Embryonic facial prominence (tissue), 1 donor: ENCODE results near the gene ZFAND3.

Experiments
- DNase-seq: peaks from one replicate; pipeline ENCODE4 v3.0.0-alpha.2; 2016; ENCODE audit errors: extremely low spot score

The ZFAND3 gene

GRCh38 chr6:38154731-38155130 lies 335.2 kb downstream of the ZFAND3 start:
- DNase-seq: no peak

DNA sequence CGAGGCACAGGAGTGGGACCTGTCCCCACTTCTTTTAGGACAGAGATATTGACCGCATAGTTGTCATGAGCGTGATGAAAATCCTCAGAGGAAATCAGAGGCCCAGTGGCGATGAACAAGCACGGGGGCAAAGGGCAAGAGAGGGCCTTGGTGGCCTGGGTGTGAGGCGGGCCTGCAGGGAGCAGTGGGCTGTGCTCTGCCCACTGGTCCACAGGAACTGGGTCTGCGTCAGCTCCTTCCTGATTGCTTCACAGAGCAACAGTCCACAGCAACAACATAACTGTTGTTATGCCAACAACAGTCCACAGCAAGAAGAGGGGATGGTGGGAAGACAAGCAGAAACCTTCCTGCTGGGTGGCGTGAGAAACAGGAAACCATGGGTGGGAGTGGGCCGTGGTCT lies 335.6 kb downstream of the ZFAND3 start:
- DNase-seq: no peak

DNA sequence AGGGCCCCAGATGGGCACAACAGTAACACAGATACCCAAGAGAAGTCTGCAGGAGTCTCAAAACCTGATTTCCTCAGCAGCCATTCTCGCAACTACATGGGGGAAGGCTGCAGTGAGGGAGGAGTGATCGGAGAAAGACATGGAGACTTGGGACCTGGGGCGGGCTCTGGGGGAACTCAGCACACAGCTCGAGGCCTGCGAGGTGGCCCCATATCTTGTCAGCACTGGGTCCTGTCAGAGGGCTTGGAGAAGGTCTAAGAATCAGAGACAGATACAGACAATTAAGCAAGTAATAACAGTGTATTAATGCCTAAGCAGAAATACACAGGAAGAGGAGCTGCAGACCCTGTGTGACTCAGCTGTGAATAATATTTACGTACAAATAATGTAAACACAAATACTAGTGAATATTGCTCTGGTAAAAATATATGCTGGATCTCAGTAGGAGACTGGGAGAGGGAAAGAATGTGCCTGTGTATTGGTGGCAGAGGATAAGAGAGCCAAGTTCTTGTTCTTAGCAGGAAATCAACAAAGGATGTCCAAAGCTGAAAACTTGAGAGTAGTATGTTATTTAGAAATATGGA lies 336.2 kb downstream of the ZFAND3 start:
- DNase-seq: no peak

GRCh38 chr6:38156818-38157565 lies 337.5 kb downstream of the ZFAND3 start:
- no peak for DNase-seq

GRCh38 chr6:38157905-38158304 lies 338.4 kb downstream of the ZFAND3 start:
- no peak for DNase-seq

GRCh38 chr6:38158762-38159350 lies 339.3 kb downstream of the ZFAND3 start:
- DNase-seq: no peak

- no peak for DNase-seq
Measured at GRCh38 chr6:38159596-38159995, 340.1 kb downstream of the ZFAND3 start.

DNA sequence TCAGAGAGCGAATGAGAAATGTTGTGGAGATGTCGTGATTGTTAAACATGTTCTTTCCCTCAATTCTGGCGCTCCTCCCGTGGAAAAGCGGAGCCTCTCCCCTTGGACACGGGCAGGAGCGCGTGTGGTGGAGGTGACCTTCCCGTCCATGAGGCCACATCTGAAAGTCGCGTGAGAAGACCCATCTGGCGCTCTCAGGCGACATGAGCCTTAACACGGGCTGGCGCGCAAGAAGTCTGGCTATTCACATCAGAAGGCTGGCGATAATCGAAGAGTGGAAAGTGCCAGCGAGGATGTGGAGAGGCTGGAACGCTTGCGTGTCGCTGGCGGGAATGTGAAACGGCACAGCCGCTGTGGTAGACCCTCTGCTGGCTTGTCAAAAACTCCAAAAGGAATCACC lies 341.3 kb downstream of the ZFAND3 start:
- DNase-seq: no peak

DNA sequence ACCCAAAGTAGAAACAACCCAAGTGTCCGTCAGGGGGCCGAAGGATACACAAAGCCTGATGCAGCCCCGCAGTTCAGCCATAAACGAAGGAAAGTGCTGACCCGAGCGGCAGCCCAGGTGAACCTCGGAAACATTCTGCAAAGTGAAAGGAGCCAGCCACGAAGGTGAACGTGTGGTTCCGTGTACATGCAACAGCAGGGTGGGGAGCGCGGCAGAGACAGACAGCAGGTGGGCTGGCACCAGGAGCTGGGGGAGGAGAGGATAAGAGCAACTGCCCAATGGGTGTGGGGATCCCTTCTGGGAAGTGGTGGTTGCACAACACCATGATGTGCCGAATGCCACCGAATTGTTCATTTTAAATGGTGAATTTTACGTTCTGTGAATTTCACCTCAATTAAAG lies 341.8 kb downstream of the ZFAND3 start:
- DNase-seq: no peak

DNA sequence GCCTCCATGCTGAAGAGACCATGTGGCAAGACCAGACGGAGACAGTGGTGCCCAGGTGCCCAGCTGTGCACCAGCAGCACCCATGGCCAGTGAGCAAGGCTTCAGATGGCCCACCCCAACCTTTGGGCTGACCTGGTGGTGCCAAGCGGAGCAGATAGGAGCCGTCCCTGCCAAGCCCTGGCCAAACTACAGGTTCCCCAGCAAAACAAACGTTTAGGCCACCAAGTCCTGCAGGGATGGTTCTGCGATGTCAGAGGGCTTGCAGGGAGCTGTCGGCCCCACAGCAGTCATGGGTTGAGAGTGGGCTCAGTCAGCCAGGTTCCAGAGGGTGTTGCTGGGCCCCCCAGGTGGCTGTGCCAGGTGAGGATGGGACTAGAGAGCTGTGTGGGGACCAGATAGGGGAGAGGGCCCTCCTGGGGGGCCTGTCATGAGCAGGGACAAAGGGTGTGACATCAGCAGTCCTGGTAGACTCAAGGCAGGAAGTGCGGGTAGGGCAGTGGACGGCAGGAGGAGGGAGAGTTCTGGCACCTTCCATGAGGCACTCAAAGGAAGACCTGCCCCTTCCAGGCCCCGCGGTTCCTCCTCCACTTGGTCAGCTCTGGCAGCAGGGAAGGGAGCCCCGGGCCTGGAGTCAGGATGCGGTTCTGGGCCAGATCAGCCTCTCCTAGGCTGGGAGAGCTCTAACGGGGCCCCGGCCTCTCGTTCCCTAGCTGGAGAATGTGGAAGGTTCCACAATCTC lies 342.4 kb downstream of the ZFAND3 start:
- DNase-seq: no peak

DNA sequence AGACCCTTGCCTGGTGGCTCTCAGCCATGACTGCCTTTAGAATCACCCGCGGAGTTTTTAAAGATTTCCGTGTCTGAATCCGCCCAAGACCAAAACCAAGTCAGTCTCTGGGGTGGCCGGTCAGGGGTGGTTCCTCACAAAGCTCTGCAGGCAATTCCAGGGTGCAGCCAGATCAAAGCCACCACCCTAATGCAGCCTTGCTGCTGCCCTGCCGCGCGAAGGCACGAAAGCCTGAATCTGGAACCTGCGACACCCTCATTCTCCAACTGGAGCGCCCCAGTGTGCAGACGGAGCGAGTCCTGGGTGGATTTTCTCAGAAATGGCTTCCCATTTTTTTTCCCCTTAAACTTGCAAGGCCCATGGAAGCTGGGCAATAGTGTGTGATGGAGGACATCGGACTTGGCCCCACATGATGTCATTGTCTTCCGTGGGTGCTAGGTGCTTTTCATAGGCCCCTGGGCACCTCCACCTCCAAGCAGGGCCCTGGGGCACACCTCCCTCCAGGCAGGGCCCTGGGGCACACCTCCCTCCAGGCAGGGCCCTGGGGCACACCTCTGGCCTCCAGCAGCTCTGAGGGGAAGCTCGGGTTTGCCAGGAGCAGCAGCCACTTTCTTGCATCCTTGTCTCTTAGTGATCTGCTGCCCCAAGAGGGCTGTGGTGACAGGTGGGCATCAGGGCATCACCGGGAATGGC lies 343.1 kb downstream of the ZFAND3 start:
- DNase-seq: no peak

DNA sequence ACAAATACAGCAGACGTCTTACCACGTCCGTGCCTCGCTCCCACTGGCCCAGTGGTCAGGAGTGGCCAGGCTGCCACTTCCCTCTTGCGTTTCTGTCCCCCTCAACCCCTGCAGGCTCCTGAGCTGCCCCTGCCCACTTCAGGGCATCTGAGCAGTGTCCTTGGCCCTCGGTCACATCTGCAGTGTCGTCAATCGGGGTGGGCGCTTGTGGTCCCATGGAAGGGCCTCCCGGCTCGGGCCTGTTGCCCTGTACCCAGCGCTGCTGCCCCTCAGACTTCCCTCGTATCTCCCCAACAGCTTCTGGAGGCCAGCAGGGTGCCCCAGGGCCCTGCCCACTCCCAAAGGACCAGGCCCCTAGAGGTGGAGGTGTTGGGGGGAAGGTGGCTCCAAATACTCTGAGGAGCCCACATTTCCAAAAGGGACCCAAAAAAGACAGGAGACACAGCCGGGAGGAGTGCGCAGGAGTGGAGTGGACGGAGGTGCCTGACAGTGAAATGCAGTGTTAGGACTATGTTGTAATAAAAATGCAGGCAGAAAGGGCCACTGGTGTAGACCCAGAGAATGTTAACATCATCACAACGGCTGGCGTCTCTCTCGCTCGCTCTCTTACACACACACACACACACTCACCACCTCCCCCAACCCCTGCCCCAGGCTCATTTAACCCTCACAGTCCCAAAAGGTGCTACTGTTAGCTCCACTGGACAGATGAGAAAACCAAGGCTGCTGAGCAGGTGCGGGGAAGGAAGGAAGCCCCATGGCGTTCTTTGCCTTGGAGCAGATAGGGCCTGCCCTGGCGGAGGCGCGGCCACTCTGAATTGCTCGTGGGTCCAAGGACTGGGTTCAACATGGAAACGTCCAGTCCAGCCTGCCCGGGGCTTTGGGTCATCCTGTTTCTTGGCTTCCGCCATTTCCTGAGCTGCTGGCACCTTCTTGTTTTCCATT lies 343.9 kb downstream of the ZFAND3 start:
- DNase-seq: no peak

- DNase-seq: no peak
Measured at GRCh38 chr6:38164131-38164481, 344.6 kb downstream of the ZFAND3 start.

DNA sequence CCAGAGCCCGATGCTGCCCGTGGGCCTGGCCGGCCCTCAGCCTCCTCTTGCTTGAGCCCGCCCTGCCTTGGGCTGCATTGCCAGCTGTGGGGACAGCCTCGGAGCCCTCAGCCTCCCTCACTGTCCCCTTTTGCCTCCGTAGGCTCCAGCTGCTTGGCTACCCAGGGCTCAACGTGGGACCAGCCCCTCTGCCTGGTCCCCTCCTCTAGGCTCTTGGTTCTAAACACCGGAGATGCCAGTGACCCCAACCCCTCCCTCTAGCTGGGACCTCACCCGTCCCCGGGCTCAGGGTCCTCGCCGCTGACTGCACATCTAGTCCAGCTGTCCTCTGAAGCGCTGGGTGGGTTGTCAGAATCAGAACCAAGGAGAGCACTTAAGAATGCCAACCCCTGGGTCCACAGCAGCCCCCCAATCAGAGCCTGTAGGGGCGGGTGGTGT lies 345.2 kb downstream of the ZFAND3 start:
- DNase-seq: no peak

DNA sequence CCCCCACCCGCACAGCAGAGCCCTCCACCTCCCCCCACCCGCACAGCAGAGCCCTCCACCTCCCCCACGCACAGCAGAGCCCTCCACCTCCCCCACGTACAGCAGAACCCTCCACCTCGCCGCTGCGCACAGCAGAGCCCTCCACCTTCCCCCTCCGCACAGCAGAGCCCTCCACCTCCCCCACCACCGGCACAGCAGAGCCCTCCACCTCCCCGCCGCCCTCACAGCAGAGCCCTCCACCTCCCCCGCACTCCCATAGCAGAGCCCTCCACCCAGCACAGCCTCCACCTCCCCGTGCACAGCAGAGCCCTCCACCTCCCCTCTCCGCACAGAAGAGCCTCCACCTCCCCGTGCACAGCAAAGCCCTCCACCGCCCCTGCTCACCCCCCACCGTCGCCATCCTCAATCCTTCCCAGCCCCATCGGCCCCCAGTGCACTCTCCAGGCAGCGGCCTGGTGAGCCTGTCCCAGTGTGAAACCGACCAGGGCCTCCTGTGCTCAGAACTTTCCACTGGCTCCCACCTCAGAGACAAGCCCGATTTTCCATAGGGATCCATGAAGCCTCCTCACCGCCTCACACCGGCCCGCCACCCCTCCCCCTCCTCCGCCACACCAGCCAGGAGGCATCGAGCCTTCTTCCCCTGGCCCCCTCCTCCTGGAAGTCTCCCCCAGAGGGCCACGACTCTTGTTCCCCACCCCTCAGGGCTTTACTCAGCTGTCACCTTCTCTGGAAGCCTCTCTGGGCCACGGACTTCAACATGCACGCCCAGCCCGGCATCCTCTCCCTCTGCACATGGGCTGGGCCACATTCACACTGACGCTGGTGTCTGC lies 347.1 kb downstream of the ZFAND3 start:
- DNase-seq: no peak

GRCh38 chr6:38167598-38167997 lies 348.1 kb downstream of the ZFAND3 start:
- DNase-seq: no peak

GRCh38 chr6:38168126-38168525 lies 348.6 kb downstream of the ZFAND3 start:
- DNase-seq: no peak

DNA sequence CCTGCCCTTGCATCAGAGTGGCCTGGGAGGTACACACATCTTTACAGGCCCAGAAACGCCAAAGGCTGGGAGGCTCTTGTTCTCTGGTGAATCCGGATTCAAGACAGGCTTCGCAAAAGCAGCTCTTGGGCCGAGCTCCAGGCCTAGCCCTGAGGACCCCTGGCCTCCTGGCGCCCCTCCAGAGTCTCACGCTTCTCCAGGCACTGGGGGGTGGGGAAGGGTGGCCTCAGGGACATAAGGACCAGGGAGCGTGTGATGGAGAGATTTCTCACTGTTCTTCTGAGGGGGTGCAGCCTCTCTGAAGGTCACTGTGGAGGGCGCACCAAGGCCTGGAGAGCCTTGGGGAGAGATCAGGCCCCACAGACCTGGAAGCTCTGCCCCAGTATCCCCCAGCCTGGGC lies 349.2 kb downstream of the ZFAND3 start:
- DNase-seq: no peak

DNA sequence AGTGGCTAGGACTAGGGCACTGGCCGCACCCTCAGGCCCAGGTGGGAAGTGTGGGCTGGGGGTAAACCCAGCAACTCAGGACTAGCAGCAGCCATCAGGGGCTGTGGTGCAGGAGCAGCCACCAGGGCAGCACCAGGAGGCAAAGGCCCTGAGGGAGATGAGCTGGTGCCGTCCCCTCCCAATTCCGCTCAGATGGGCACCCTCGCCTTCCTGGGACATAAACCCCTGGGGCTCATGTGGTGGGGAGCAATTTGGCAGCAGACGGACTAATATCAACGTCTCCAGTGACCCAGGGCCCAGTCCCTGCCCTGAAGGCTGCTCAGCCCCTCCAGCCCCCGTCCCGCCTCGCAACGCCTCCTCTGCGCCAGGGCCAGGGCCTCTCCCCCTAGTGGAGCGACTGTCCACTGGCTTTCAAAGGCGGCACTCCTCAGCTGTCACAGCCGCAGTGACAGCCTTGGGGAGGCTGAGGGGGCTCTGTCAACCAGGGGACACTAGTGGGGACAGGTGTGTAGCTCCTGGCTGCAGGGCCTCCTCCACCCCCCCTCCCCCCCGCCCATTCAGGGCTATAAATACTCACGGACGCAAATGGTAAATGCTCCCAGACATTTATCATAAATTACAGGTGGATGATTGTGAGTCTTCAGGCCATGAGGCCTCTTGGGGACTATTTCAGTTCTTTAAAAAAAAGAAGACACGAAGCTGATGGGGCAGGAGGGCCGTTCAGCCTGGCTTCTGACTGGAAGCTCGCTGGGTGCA lies 349.9 kb downstream of the ZFAND3 start:
- DNase-seq: no peak
